Lung (tissue), 12 donors: ENCODE data around the gene DLEC1. TPM values are rescaled to one million over a fixed set of nuclear protein-coding genes. Genes with fewer than 3 reads are reported as not detected.
A peak's percentile ranks its signal among the peaks of the same experiment; 100 is the strongest.

Experiments used
- ATAC-seq: fragments of 200-7000 bp; cut with Tn5 transposase; one replicate; pipeline ENCODE4 v1.9.1; 2020; ENCODE audit warnings: moderate number of reproducible peaks; ENCODE audit not compliant: insufficient read depth, low FRiP score
- DNase-seq, 3 donors: peaks; one replicate each; pipeline ENCODE4 v3.0.0-alpha.2; 2013 to 2017
- H3K27ac ChIP-seq, 2 donors: one replicate each; pipeline ENCODE4 v1.5.1; 2013; ENCODE audit warnings: mild to moderate bottlenecking in 2 of 2, moderate library complexity in 2 of 2, control low read depth in 1 of 2, inconsistent platforms in 1 of 2, low read depth in 1 of 2, low read length in 1 of 2
- H3K27me3 ChIP-seq, 3 donors: one replicate each; pipeline ENCODE4 v1.5.1; 2013; ENCODE audit warnings: low read length in 2 of 3; ENCODE audit not compliant: control insufficient read depth in 3 of 3, insufficient read depth in 3 of 3
- H3K36me3 ChIP-seq, 4 donors: one replicate each; pipeline ENCODE4 v1.5.1; 2013; ENCODE audit warnings: low read length in 4 of 4, mild to moderate bottlenecking in 1 of 4, moderate library complexity in 1 of 4; ENCODE audit not compliant: control insufficient read depth in 4 of 4, insufficient read depth in 4 of 4
- H3K4me1 ChIP-seq, 5 donors: one replicate each; pipeline ENCODE4 v1.5.1; 2013; ENCODE audit warnings: low read length in 5 of 5, mild to moderate bottlenecking in 2 of 5, moderate library complexity in 1 of 5; ENCODE audit not compliant: control insufficient read depth in 5 of 5, insufficient read depth in 5 of 5
- H3K4me3 ChIP-seq: one replicate; pipeline ENCODE4 v1.5.1; 2013; ENCODE audit warnings: mild to moderate bottlenecking, control low read depth, moderate library complexity
- H3K9ac ChIP-seq, 2 donors: one replicate each; pipeline ENCODE4 v1.5.1; 2013; ENCODE audit warnings: low read length in 2 of 2, control low read depth in 1 of 2; ENCODE audit not compliant: insufficient read depth in 1 of 2
- H3K9me3 ChIP-seq, 4 donors: one replicate each; pipeline ENCODE4 v1.5.1; 2013; ENCODE audit warnings: low read length in 3 of 4, mild to moderate bottlenecking in 1 of 4, moderate library complexity in 1 of 4; ENCODE audit not compliant: control insufficient read depth in 4 of 4, insufficient read depth in 3 of 4
- WGBS, 2 donors: extraction: QIAGEN DNeasy Blood & Tissue Kit; methylation state at CpG; one replicate each; pipeline ENCODE4 v1.1.7; 2013; 5-methylcytosine and 5-hydroxymethylcytosine counted together
- polyA plus RNA-seq, 2 donors: library from polyadenylated mRNA; stranded (reverse); fragments of 200-250 nt; gene quantifications; one replicate each; pipeline ENCODE4 v1.2.1, GENCODE V29; 2013
- total RNA-seq, 2 donors: library from RNA; depleted of rRNA in 1 of 2; stranded (reverse); fragments of >200 nt in 1 of 2; gene quantifications; one replicate each; pipeline ENCODE4 v1.2.1, GENCODE V29; 2014 to 2021
- TF ChIP-seq, protein P1 (sequence below): IDR thresholded peaks from 2 replicates; pipeline ENCODE4 v1.5.1; 2012; ENCODE audit warnings: mild to moderate bottlenecking; ENCODE audit errors: control extremely low read depth, extremely low read depth
- donor health status: control.
- donor health status: control.
- donor health status: Bipolar disorder and iron deficiency.
- donor health status: healthy.
- donor health status: DM: yes; HTN: yes; CAD: no.

The DLEC1 gene
- total and polyA plus RNA-seq, 4 donors, result 4.2 to 28.8 (median 8.0) TPM

DNA sequence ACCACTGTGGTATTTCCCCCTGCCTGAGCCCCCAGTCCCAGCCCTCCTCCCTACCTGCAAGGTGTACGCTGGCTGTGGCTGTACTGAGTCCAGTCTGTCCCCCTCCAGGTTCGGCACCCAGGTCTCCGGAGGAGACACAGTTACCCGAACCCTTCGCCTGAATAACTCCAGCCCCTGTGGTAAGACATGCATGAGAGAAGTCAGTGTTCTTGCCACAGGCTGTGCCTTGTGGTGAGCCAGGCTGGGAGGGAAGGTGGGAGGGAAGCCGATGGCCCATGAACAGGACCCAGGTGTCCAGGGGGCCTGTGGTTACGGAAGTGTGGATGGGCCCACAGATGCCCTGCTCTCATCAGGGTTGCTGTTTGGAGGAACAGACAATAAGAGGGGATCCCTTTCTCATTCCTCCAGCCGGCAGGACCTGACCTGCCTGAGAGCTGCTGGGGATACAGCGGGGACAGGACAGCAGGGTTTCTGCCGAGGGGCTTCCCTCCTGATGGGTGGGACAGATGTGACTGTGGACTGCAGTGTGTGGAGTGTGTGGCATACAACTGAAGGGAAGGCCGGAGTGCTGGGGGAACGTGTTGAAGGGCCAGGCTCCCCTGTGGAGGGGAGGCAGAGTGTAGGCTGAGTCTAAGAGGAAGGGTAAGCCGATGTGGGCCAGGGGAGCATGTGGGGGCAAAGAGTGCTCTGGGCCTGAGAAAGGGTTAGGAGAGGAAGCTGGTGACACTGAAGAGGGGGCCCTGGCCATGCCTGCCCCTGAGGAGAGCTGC is 76.1 kb downstream of the DLEC1 start:
- H3K4me1 ChIP-seq, result no peaks in the 10 kb centered on the region
- no peaks in the 10 kb centered on the region for H3K9me3 ChIP-seq
- no peak overlapping the region for H3K27ac ChIP-seq
- H3K9ac ChIP-seq, result no peak overlapping the region
- peaks cover 0 to 5% (median 3%) of the 10 kb centered on the region in 4 donors for H3K36me3 ChIP-seq
- WGBS, 2 donors, result 83 to 86% methylated on average over 13 of the region's 13 CpGs
- TF ChIP-seq, protein P1, sequence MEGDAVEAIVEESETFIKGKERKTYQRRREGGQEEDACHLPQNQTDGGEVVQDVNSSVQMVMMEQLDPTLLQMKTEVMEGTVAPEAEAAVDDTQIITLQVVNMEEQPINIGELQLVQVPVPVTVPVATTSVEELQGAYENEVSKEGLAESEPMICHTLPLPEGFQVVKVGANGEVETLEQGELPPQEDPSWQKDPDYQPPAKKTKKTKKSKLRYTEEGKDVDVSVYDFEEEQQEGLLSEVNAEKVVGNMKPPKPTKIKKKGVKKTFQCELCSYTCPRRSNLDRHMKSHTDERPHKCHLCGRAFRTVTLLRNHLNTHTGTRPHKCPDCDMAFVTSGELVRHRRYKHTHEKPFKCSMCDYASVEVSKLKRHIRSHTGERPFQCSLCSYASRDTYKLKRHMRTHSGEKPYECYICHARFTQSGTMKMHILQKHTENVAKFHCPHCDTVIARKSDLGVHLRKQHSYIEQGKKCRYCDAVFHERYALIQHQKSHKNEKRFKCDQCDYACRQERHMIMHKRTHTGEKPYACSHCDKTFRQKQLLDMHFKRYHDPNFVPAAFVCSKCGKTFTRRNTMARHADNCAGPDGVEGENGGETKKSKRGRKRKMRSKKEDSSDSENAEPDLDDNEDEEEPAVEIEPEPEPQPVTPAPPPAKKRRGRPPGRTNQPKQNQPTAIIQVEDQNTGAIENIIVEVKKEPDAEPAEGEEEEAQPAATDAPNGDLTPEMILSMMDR, result no peak
- DNase-seq (peak in 1 of 3 donors; percentile 12), ATAC-seq (no peak)
- H3K4me3 ChIP-seq, result no peak overlapping the region
- H3K27me3 ChIP-seq, result no peaks in the 10 kb centered on the region

- TF ChIP-seq, protein P1, result no peak
- 69 to 72% methylated on average over 9 of the region's 9 CpGs for WGBS, 2 donors
- H3K9me3 ChIP-seq, result no peaks in the 10 kb centered on the region
- no peaks in the 10 kb centered on the region for H3K4me1 ChIP-seq
- DNase-seq, result no peak
- no peak overlapping the region for H3K9ac ChIP-seq
- no peak overlapping the region for H3K27ac ChIP-seq
- no peak for ATAC-seq
- H3K27me3 ChIP-seq, result no peaks in the 10 kb centered on the region
- H3K36me3 ChIP-seq, result peaks cover 0 to 13% (median 5%) of the 10 kb centered on the region in 4 donors
- no peak overlapping the region for H3K4me3 ChIP-seq
Observed at GRCh38 chr3:38115645-38116427, 76.8 kb downstream of the DLEC1 start.

GRCh38 chr3:38116471-38117162 is 77.6 kb downstream of the DLEC1 start:
- Histone ChIP-seq H3K9ac (no peak overlapping the region), H3K9me3 (no peaks in the 10 kb centered on the region), H3K36me3 (peaks cover 0 to 21% (median 5%) of the 10 kb centered on the region in 4 donors), H3K4me3 (no peak overlapping the region), H3K27me3 (no peaks in the 10 kb centered on the region), H3K4me1 (no peaks in the 10 kb centered on the region), H3K27ac (no peak overlapping the region)
- TF ChIP-seq, protein P1, result no peak
- DNase-seq, result no peak
- no peak for ATAC-seq
- WGBS, 2 donors, result 89 to 95% methylated on average over 12 of the region's 12 CpGs
